HG03175 (cell line): ENCODE measurements around the gene PANK1.

ENCODE experiments used
- ATAC-seq: cut with Tn5 transposase; IDR thresholded peaks from one replicate; pipeline ENCODE4 v1.9.1; 2021; ENCODE audit warnings: mild to moderate bottlenecking, moderate library complexity; ENCODE audit not compliant: unreplicated experiment

PANK1 gene

DNA sequence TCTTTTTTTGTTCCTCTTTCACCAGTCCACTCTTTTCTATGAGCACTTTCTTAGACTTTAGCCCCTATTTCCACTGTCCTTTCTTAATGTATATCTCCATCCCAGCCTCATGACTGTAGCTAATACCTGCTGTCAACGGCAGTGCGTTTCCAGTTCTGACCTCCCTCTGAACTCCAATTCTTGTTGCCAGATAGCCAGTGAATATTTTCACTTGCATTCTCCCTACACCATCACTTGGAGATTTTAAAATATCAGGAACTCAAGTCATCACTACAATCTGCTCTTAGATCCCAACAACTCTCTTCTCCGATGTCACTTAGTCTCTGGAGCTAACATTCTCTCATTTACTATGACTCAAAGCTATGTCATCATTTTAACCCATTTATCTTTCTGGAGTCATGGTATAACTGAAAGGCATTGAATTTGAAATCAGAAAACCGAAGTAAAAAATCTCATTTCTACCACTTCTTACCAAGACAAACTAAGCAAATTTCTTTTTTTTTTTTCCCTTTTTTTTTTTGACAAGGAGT lies 104.6 kb downstream of the PANK1 start:
- ATAC-seq, result no peak

DNA sequence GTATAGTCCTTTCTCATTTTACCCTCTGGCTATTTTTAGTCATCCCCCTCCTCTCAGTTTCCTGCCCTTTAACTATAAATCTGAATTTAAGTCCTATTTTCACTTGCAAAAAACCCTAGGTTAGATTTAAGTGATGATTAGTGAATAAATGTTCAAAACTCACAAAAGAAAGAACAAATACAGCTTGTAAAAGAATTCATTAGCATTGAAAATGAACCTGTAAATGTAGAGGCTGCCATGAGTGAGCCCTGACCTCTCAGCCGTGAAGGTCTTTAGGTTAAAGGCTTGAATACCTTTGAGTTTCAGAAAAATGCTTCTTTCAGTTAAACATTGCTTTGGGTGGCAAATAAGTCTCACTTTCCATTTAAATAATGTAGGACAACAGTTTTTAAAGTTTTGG lies 107.7 kb downstream of the PANK1 start:
- no peak for ATAC-seq

DNA sequence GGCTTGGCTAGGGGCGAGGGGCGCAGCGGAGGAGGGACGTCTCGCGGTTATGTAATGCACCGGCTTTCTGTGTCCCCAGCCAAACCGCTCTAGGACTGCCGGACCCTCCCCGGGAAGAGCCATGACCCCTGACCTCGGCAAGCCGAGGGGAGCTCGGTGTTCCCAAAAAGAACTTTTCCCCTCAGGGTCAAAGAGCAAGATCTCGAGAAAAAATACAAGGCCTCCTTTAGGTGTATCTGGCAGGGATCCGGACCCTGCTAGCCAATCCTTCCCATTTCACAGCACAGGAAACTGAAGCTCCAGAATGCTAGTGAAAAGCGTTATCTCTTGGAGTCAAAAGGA lies 109.1 kb downstream of the PANK1 start:
- no peak for ATAC-seq

DNA sequence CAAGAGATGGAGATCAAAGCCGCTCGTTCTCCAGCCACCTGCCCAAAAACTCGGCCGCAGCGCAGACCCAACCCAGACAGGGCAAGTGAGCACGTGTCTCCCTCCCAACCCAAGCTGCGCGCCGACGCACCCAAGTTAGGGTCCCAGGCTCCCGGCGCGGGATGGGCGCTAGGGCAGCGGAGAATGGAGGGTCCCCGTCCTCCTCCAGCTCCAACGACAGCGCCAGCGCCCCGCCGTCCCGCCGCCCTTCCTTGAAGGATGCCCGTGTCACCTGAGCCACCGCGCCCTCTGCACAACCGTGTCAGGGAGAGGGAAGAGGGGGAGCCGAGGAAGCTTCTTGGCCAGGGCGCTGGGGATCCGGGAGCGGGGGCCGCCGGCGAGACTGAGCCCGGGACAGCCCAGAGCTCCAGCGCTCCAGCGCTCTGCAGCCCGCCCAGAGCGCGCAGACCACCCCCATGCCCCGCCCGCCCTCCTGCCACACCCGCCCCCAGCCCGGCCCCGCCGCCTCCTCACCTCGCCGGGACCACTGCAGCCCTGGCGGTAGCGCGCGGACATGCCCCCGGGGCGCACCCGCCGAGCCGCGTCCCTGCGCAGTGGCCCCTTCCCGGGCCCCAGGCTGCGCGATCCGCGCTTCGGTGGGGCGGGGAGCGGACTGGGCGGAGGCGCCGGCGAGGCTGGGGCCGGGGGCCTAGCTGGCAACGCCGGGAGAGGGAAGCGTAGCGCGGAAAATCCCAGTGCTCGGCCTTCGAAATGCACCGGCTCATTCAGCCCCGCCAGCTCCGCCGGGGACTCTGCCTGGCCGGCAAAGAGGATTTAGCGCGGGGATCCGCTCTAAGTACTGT lies 109.7 kb downstream of the PANK1 start, which contains the start of gene SLC16A12:
Gene SLC16A12, minus strand, starts transcription at position 424 of the 842 bp plus-strand sequence. CDS start 73,016 bp downstream, outside the sequence.
- no peak for ATAC-seq

DNA sequence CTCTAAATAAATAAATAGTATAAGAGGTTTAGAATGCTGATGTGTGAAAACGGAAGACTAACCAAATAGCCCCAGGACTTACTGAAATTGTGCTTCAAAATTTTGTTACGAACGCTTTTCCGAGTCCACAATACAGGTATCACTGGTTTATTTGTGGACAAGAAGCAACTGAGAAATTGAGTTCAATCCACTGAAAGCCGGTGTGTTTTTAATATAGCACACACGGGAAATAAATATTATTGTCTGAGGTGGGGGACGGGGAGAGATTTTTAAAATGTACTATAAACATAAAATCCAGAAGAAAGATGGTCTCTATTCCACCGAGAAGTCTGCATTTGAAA lies 110.2 kb downstream of the PANK1 start:
- no peak for ATAC-seq
